ENCODE measurements around the gene EPHA4.
A peak's percentile ranks its signal among the peaks of the same experiment; 100 is the strongest.
"Not testable (repeated sequence)": the region's sequence is repeated elsewhere in the genome, so short reads cannot be mapped to it uniquely, and the experiment has no call there.

The EPHA4 gene

DNA sequence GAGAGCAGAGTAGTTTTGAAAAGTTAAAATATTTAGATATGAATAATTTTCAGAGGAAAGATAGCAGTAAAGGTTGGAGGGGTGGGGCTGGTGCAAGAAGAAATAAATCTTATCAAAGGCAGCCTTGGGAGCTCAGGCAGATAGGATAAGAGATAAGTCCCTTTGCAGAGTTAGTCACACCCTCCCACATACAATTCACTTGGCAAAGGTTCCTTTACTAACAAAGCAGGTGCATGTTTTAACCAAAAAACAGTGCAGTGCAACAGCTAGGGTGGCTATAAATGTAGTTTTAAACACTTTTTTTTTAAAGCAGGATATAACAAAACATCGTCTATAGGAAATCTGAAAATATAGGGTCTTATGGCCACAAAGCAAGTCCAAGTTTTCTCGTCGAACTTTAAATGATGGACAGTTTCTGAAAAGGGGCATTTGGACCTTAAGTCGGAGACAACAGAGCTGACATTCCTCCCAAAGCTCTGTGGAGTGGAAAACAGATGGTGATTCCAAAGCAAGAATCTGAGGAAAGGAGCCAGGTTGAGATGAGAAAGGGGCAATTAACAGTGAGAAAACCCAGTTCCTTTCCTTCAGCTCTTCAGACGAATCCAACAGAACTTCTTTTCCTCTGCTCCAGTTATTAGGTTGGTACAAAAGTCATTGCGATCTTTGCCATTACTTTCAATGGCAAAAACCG, 53.0 kb downstream of the EPHA4 start:
- no peak for DNase-seq (ENCODE audit: low spot score in 2 of 2)
- Histone ChIP-seq H3K4me3 (no peak overlapping the region), H3K4me1 (peaks cover 17% of the 10 kb centered on the region), H3K36me3 (replicated peaks) (no peaks in the 10 kb centered on the region), H3K27me3 (ENCODE audit: low read depth) (no peaks in the 10 kb centered on the region), H3K9me3 (no peaks in the 10 kb centered on the region)
- in situ Hi-C loops (cut with MboI; ENCODE audit: low sequenced_read_pairs) = no loop called here

DNA sequence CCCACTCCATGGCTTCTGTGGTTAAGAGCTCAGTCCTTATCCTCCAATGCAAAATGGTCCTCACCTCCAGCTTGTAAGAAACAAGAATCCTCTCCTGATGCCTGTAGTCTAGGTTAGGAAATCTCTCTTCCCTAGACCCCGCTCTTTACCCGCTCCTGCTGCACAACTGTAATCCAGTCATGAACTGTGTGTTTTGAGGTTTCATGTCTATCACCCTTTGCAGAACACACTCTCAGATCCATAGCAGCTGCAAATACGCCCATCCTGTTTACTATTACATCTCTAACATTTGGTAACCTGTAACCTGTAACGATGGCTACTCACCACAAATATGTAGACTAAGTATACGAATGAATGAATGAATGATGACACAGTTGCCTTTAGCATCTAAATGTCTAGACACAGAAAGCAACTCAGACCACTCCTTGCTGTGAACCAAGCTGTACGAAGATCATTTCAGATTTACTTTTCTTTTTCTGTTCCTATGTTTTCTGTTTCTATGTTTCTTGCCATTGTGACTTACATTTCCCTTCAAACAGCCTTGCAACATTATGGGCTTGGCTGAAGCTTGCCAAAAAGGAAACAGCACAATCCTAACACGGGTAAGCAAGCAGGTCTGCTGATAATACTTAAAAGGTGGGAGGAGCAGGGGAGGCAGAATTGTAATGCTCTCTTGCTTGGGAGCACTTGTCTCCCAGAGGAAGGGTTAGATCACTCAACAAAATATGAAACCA, 53.7 kb downstream of the EPHA4 start:
- Histone ChIP-seq H3K4me1 (peaks cover 22% of the 10 kb centered on the region), H3K36me3 (replicated peaks) (no peaks in the 10 kb centered on the region)

DNA sequence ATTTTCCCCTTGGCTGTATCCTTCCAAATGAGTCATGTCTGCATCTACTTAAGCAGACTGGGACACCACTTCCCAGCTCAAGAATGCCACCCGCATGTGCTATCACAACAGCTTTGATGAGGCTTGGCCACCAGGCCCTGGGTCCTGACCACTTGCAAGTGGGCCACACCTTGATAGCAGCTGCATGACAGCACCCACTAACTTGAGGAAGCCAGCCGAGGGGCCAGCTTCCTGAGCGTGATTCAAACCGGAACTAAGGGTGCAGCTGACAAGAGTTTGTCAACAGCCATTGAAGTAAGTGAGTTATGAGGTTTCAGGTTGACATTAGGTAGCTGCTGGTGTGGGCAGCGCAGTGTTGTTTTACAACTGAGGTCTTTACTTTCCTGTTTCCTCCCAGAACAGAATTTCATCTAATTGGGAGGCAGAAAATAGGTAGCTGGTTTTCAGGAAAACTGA, 54.4 kb downstream of the EPHA4 start:
- in situ Hi-C loops (cut with MboI; ENCODE audit: low sequenced_read_pairs) = no loop called here
- Histone ChIP-seq H3K27me3 (ENCODE audit: low read depth) (no peaks in the 10 kb centered on the region), H3K9me3 (no peaks in the 10 kb centered on the region), H3K4me3 (no peak overlapping the region), H3K36me3 (replicated peaks) (no peaks in the 10 kb centered on the region), H3K4me1 (peaks cover 27% of the 10 kb centered on the region)
- DNase-seq (ENCODE audit: low spot score in 2 of 2) = no peak

More for the DNA sequence above, 53.7 kb downstream of the EPHA4 start:
- Histone ChIP-seq H3K27me3 (ENCODE audit: low read depth) (no peaks in the 10 kb centered on the region), H3K9me3 (no peaks in the 10 kb centered on the region), H3K4me3 (no peak overlapping the region)
- in situ Hi-C loops (cut with MboI; ENCODE audit: low sequenced_read_pairs) = no loop called here
- no peak for DNase-seq (ENCODE audit: low spot score in 2 of 2)

DNA sequence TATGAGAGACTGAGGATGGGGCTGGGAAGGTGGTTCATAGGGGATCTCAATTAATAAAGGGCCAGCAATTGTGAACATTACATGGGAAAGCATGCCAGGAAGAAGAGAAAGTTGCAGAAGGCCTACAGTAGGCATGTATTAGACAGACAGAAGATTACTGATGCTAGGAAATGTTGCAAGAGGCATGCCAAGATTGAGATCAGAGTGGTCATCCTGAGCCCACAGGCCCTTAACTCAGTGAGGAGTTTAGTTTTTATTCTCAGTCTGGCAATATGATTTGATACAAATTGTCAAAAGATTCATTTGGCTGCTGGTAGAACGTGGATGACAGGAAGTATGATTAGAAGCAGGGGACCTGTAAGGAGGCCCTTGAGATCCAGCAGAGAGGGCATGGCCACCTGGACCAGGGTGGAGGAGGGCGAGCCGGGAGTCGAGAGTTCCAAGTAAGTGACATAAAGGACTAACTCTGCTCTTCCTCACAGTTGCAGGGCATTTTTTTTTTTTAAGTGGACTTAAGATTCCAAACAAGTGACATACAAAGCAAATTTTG, 54.9 kb downstream of the EPHA4 start:
- Histone ChIP-seq H3K4me1 (peaks cover 32% of the 10 kb centered on the region), H3K4me3 (no peak overlapping the region), H3K27me3 (ENCODE audit: low read depth) (no peaks in the 10 kb centered on the region), H3K36me3 (replicated peaks) (no peaks in the 10 kb centered on the region), H3K9me3 (no peaks in the 10 kb centered on the region)
- DNase-seq (ENCODE audit: low spot score in 2 of 2) = no peak
- in situ Hi-C loops (cut with MboI; ENCODE audit: low sequenced_read_pairs) = no loop called here

- Histone ChIP-seq H3K27me3 (ENCODE audit: low read depth) (no peaks in the 10 kb centered on the region), H3K4me3 (no peak overlapping the region), H3K4me1 (peaks cover 36% of the 10 kb centered on the region), H3K36me3 (replicated peaks) (no peaks in the 10 kb centered on the region), H3K9me3 (no peaks in the 10 kb centered on the region)
- in situ Hi-C loops (cut with MboI; ENCODE audit: low sequenced_read_pairs) = no loop called here
- no peak for DNase-seq (ENCODE audit: low spot score in 2 of 2)
Observed at GRCh38 chr2:221515864-221516263, 56.2 kb downstream of the EPHA4 start.

GRCh38 chr2:221514305-221515040, 57.6 kb downstream of the EPHA4 start:
- Histone ChIP-seq H3K36me3 (replicated peaks) (no peaks in the 10 kb centered on the region), H3K9me3 (no peaks in the 10 kb centered on the region), H3K4me3 (no peak overlapping the region), H3K27me3 (ENCODE audit: low read depth) (no peaks in the 10 kb centered on the region), H3K4me1 (peaks cover 42% of the 10 kb centered on the region)
- in situ Hi-C loops (cut with MboI; ENCODE audit: low sequenced_read_pairs) = no loop called here
- no peak for DNase-seq (ENCODE audit: low spot score in 2 of 2)

- no peak overlapping the region for H3K4me3 ChIP-seq
- H3K36me3 ChIP-seq (replicated peaks) = no peaks in the 10 kb centered on the region
- peak; percentile 72 to 98 for DNase-seq (ENCODE audit: low spot score in 2 of 2)
- no peaks in the 10 kb centered on the region for H3K27me3 ChIP-seq (ENCODE audit: low read depth)
- no peaks in the 10 kb centered on the region for H3K9me3 ChIP-seq
- H3K4me1 ChIP-seq = peaks cover 33% of the 10 kb centered on the region
- in situ Hi-C loops (cut with MboI; ENCODE audit: low sequenced_read_pairs) = no loop called here
Observed at GRCh38 chr2:221513232-221513631, 58.9 kb downstream of the EPHA4 start.

DNA sequence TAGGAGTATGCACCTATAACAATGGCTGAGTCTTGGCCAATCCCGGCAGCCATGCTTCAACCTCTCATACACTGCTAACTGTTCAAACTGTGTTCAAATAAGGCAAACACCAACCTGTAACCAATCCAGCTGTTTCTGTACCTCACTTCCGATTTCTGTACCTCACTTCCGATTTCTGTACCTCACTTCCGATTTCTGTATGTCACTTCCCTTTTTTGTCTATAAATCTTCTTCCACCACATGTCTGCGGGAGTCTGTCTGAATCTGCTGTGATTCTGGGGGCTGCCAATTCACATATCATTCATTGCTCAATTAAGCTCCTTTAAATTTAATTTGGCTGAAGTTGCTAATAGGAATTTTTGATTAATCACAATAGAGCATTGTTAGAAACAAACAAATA, 60.8 kb downstream of the EPHA4 start:
- DNase-seq (ENCODE audit: low spot score in 2 of 2); in situ Hi-C loops (cut with MboI; ENCODE audit: low sequenced_read_pairs); H3K27me3 ChIP-seq (ENCODE audit: low read depth); H3K4me3 ChIP-seq; H3K36me3 ChIP-seq (replicated peaks); H3K9me3 ChIP-seq: not testable (repeated sequence)
- H3K4me1 ChIP-seq = peaks cover 43% of the 10 kb centered on the region

- H3K4me3 ChIP-seq = no peak overlapping the region
- no peak for DNase-seq (ENCODE audit: low spot score in 2 of 2)
- no peaks in the 10 kb centered on the region for H3K36me3 ChIP-seq (replicated peaks)
- H3K9me3 ChIP-seq = no peaks in the 10 kb centered on the region
- in situ Hi-C loops (cut with MboI; ENCODE audit: low sequenced_read_pairs) = no loop called here
- peaks cover 24% of the 10 kb centered on the region for H3K4me1 ChIP-seq
- H3K27me3 ChIP-seq (ENCODE audit: low read depth) = no peaks in the 10 kb centered on the region
Observed at GRCh38 chr2:221506469-221506868, 65.6 kb downstream of the EPHA4 start.

- no peaks in the 10 kb centered on the region for H3K9me3 ChIP-seq
- H3K27me3 ChIP-seq (ENCODE audit: low read depth) = no peaks in the 10 kb centered on the region
- H3K36me3 ChIP-seq (replicated peaks) = peaks cover 5% of the 10 kb centered on the region; the same call in 1 of the 2 replicates
- no peak overlapping the region for H3K4me3 ChIP-seq
- in situ Hi-C loops (cut with MboI; ENCODE audit: low sequenced_read_pairs) = no loop called here
- H3K4me1 ChIP-seq = peaks cover 19% of the 10 kb centered on the region
- DNase-seq (ENCODE audit: low spot score in 2 of 2) = no peak
Observed at GRCh38 chr2:221505605-221506004, 66.5 kb downstream of the EPHA4 start.

DNA sequence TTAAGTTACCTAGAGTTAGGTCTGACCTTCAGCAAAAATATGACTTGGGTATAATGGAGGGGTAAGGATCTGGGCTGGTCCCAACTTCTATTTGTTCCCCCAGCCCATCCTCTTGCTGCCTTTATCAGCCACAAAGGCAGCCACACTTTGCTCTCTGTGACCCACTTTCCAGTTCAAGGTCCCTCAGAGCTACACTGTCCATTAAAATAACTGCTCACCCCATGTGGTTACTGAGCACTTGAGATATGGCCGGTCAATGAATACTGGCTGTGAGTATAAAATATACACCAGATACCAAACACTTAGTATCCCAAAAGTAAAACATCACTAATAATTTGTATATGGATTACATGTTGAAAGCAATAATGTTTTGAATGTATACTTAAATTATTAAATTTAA, 67.2 kb downstream of the EPHA4 start:
- Histone ChIP-seq H3K4me1 (peaks cover 16% of the 10 kb centered on the region), H3K9me3 (no peaks in the 10 kb centered on the region), H3K27me3 (ENCODE audit: low read depth) (no peaks in the 10 kb centered on the region), H3K4me3 (no peak overlapping the region), H3K36me3 (replicated peaks) (peaks cover 8% of the 10 kb centered on the region; the same call in 1 of the 2 replicates)
- in situ Hi-C loops (cut with MboI; ENCODE audit: low sequenced_read_pairs) = no loop called here
- DNase-seq (ENCODE audit: low spot score in 2 of 2) = no peak

- Histone ChIP-seq H3K4me3 (no peak overlapping the region), H3K36me3 (replicated peaks) (peaks cover 8% of the 10 kb centered on the region; the same call in 1 of the 2 replicates), H3K27me3 (ENCODE audit: low read depth) (no peaks in the 10 kb centered on the region), H3K9me3 (no peaks in the 10 kb centered on the region), H3K4me1 (peaks cover 16% of the 10 kb centered on the region)
- in situ Hi-C loops (cut with MboI; ENCODE audit: low sequenced_read_pairs) = no loop called here
- DNase-seq (ENCODE audit: low spot score in 2 of 2) = no peak
Observed at GRCh38 chr2:221503965-221504364, 68.1 kb downstream of the EPHA4 start.

DNA sequence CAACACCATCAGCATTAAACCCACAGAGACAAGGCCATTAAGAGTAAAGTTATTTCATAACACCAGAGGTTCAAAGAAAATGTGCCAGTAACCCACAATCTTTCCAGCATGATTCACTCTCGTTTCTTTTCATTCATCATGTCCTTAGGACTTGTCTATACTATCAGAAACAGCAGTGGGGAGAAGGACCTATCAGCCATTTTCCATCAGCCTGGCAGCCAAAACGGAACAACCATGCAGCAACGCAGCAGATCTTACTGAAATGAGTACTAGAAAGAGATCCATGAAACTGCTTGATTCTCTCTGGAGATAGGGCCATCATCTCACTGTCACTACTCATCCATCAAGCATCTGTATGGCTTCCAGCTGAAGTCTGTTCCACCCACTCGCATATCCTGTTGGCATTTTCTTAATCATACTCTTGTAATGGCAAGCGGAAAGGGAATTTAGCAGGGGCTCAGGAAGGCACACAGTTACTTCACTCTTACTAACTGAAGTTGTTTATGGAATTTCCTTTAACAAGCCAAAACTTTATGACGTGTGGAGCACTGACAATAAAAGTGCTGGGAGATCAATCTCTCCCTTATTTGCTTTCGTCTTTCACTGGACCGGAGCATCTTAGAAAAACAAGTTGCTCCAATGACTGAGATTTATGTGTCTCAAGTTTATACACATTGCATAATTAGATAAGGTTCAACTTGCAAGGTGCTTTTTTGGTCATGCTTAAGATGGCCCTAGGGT, 69.7 kb downstream of the EPHA4 start:
- in situ Hi-C loops (cut with MboI; ENCODE audit: low sequenced_read_pairs) = no loop called here
- Histone ChIP-seq H3K4me1 (peaks cover 10% of the 10 kb centered on the region), H3K4me3 (no peak overlapping the region), H3K36me3 (replicated peaks) (peaks cover 8% of the 10 kb centered on the region; the same call in 1 of the 2 replicates), H3K27me3 (ENCODE audit: low read depth) (no peaks in the 10 kb centered on the region), H3K9me3 (no peaks in the 10 kb centered on the region)
- DNase-seq (ENCODE audit: low spot score in 2 of 2) = no peak

Data from HAP-1 (cell line).